GM19035 (cell line): ENCODE measurements around the gene OPCML.

Experiments
- ATAC-seq: cut with Tn5 transposase; IDR thresholded peaks from one replicate; pipeline ENCODE4 v1.9.1; 2021; ENCODE audit not compliant: unreplicated experiment

OPCML gene

DNA sequence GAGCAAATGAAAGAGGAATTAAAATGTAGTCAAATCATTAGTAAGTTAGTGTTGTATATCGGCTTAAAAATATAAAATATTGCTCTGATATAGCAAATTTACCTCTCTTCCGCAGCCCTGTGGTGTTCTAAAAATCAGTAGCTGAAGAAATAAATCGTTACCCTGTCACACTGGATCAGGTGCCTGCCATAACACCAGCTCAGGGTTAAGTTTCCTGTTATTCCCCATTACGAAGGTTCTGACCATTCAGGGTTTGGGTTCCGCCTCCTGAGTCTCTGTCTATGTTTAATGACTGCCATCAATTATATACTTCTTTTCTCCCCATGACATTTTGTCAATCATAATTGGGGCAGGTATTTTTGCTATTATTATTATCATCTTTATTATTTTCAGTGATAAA is 658.5 kb downstream of the OPCML start:
- ATAC-seq: no peak

GRCh38 chr11:132872211-132872610 is 660.1 kb downstream of the OPCML start:
- ATAC-seq: no peak

DNA sequence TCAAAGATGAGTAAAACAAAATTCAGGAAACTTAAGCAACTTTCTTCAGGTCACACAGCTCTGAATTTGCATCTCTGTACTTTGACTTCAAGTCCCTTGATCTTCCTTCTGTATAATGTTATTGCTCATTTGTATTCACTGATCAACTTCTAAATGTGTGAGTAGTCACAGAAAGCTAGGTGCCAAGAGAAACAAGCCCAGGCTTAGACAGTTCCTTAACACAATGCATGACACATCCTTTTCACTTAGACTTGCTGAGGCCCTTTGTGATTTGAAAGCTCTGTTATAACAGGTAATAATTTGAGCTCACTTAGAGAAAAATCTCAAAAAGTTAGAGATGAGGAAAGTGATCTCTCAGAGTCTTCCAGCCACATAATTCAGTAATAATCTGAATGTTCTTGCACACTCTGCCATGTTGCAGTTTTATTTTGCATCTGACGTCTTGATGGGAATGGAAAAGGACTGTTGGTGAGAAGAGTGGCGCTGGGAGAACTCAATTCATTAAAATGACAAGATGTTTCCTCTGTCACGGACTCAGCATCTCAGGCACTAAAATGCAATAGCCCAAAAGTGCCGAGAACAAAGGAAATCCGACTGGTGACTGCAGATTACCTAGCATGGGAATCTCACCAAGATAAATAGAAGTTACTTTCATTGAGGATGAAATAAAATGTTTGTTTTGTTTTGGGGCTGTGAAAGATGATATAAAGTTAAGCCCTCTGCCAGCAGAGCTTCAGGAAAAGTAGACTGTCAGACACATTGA is 665.3 kb downstream of the OPCML start:
- no peak for ATAC-seq

DNA sequence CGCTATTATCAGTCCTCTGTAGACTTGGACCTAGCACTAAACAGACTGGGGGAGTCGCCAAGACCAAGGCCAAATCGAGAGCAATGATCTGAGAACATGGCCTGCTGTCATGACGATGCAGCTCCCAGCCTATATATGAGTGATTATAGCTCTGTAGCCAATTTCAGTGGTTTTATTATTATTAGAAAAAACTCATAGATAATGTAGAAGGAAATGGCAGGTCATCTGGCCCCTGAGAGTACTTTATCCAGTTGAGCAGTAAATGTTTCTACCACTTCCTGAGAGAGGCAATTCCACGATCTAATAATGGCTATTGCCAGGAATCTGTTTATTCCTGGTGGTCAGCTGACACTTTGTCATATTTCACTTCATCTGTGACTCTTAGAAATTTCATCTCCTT is 666.7 kb downstream of the OPCML start:
- no peak for ATAC-seq

- ATAC-seq: no peak
These were observed 667.3 kb downstream of the OPCML start for GRCh38 chr11:132864811-132865576.

- no peak for ATAC-seq
These were observed 669.4 kb downstream of the OPCML start for GRCh38 chr11:132862933-132863332.

- no peak for ATAC-seq
These were observed 670.2 kb downstream of the OPCML start for GRCh38 chr11:132862137-132862536.

- ATAC-seq: no peak
These were observed 673.0 kb downstream of the OPCML start for GRCh38 chr11:132859306-132859705.

GRCh38 chr11:132858223-132858622 is 674.1 kb downstream of the OPCML start:
- ATAC-seq: no peak

GRCh38 chr11:132856032-132856431 is 676.3 kb downstream of the OPCML start:
- no peak for ATAC-seq

- ATAC-seq: no peak
These were observed 676.8 kb downstream of the OPCML start for GRCh38 chr11:132855516-132855915.

DNA sequence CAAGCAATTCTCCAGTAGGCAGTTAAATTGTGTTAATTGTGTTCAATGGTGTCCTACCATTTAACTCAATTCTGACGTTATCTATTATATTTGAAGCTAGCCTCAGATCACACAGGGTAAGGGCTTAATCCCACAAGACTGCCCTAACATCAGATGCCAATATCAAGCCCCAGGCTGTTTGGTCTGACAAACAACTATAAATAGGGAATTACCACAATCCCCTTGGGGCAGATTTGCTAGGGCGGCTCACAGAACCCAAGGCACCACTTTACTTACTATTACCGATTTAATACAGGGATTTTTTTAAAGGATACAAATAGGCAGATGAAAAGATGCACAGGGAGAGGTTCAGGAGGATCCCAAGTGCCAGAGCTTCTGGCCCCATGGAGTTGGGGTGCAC is 678.4 kb downstream of the OPCML start:
- no peak for ATAC-seq

GRCh38 chr11:132852361-132852760 is 679.9 kb downstream of the OPCML start:
- ATAC-seq: no peak

- no peak for ATAC-seq
These were observed 681.1 kb downstream of the OPCML start for GRCh38 chr11:132851247-132851646.

DNA sequence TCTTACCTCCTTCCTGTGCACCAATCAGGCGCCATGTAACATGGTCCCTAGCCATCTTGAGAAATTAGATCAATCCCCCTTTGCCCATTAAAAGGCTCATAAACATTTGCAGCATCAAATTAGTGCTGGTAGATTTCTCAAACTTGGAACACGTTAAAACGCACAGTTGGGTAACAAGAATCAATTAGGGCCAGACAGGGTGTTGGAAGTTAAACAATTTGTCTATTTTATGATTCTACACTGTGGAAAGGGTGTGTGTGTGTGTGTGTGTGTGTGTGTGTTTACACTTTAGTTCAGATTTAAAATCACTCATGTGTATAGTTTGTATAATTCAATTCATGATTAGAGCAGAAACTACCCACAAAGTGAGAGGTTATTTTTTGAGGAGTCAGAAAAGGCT is 682.0 kb downstream of the OPCML start:
- no peak for ATAC-seq

GRCh38 chr11:132848336-132848735 is 684.0 kb downstream of the OPCML start:
- no peak for ATAC-seq

DNA sequence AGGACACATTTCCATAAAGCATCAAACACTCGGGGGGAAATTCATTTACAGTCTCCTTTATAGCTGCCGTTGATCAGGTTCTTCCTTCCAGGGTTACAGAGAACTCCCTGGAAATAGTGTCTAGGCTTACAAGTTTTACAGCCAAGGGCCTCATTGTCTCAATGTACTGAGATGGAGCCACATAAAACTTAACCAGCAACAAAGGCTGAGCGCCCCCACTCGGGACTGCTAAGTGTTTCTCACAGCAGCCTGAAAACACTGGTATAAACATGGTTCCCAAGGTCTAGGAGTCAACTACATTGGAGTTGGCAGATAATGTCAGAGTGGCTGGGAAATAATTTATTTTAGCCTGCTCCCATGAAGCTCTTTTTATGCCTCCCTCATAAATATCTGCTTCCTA is 686.2 kb downstream of the OPCML start:
- no peak for ATAC-seq

GRCh38 chr11:132844956-132845696 is 687.2 kb downstream of the OPCML start:
- no peak for ATAC-seq

- no peak for ATAC-seq
These were observed 691.6 kb downstream of the OPCML start for GRCh38 chr11:132840660-132841059.

- ATAC-seq: no peak
These were observed 692.1 kb downstream of the OPCML start for GRCh38 chr11:132840191-132840590.

DNA sequence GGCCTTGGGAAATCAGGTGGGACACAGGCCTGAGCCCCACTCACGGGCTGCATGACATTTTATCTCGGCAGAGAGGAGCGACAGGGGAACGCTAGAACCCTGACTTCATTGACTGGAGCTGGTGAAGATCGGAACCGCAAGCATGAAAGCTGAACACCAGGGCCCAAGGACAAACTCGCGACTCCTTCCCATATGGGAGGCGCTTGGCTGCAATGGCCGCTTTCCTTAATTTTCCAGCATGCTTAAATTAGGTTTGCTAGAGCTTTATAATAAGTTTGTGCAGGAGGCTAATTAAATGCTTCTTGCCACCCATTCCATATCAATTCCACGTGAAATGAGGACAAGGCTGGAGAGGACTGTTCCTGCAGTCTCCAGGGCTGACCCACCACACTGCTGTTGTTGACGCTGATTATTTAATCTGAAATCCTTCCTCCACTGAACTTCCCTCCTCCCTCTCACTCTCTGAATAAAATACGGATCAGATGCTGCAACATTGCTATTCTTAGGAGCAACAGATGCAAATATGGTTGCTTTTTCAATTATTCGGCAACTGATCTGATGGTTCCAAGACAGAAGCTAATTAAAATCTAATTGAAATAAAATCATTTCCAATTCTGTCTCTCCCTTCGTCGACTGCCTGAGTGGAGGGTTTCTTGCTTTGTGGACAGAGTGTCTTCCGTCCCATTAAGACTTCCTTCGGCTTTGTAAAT is 692.9 kb downstream of the OPCML start:
- ATAC-seq: no peak
